ENCODE data around the gene LOXL1. TPM values are rescaled to one million over a fixed set of nuclear protein-coding genes. Genes with fewer than 3 reads are reported as not detected.

The LOXL1 gene
- total and polyA plus RNA-seq, 2 of the 4 experiments (the other 2 are of a cell fraction), result 148 to 332 TPM

- peak; percentile 42; the same call in 1 of the 2 replicates for TF ChIP-seq MAZ (IDR thresholded peaks at IDR 0.05; ENCODE audit: borderline replicate concordance, low read depth, low read length)
- no peak for TF ChIP-seq MXI1 (IDR thresholded peaks at IDR 0.05; ENCODE audit: borderline replicate concordance, low read depth, low read length)
- TF ChIP-seq BHLHE40 (IDR thresholded peaks at IDR 0.05; ENCODE audit: low read depth, low read length), result peak; percentile 63; the same call in 1 of the 2 replicates
- TF ChIP-seq CEBPB (IDR thresholded peaks at IDR 0.05; ENCODE audit: low read depth, low read length), result no peak
- no peak for TF ChIP-seq POLR2A (IDR thresholded peaks at IDR 0.05; ENCODE audit: low read depth, low read length)
- TF ChIP-seq USF2 (IDR thresholded peaks at IDR 0.05; ENCODE audit: low read depth, low read length), result 0 out of 2 replicates have a peak, but pooled peaks have one; percentile 25
- Histone ChIP-seq H3K9me3 (ENCODE audit: control insufficient read depth, insufficient read depth, low read length) (no peaks in the 10 kb centered on the region), H2AK9ac (replicated peaks; ENCODE audit: low read depth, low read length, poor library complexity) (peak overlapping the region; percentile 86), H3K36me3 (ENCODE audit: control insufficient read depth, insufficient read depth, low read length) (no peaks in the 10 kb centered on the region), H3K4ac (ENCODE audit: low read depth, low read length) (peak overlapping the region; percentile 66), H3K9me1 (ENCODE audit: insufficient read depth, low read length) (peaks cover 45% of the 10 kb centered on the region), H2AFZ (replicated peaks; ENCODE audit: low read length, poor library complexity) (peak overlapping the region; percentile 24), H3K23ac (ENCODE audit: low read depth, low read length) (no peak overlapping the region), H3K27me3 (ENCODE audit: control insufficient read depth, insufficient read depth, low read length) (no peaks in the 10 kb centered on the region), H2BK15ac (ENCODE audit: low read depth, low read length) (peak overlapping the region; percentile 37; the same call in 1 of the 3 replicates), H2BK5ac (ENCODE audit: low read depth, low read length, poor library complexity, severe bottlenecking) (peak overlapping the region; percentile 51), H2AK5ac (ENCODE audit: low read depth, low read length) (peak overlapping the region; percentile 64), H4K8ac (ENCODE audit: low read depth in 2 of 2, low read length in 2 of 2) (0 out of 4 replicates have a peak overlapping the region, but pooled peaks of 1 of the 2 experiments have one; percentile 42), H3K79me1 (ENCODE audit: low read depth in 1 of 2, low read length in 2 of 2) (peaks cover 0 to 43% of the 10 kb centered on the region in 2 experiments; a peak in 3 of 4 replicates), H4K5ac (ENCODE audit: low read depth, low read length) (peak overlapping the region; percentile 23; the same call in 1 of the 2 replicates), H3K56ac (ENCODE audit: extremely low read depth, insufficient read depth, low read length) (no peak overlapping the region), H2BK20ac (ENCODE audit: low read depth, low read length) (peak overlapping the region; percentile 21), H3K9ac (ENCODE audit: low read depth, low read length) (no peak overlapping the region), H3K4me1 (ENCODE audit: control insufficient read depth, insufficient read depth, low read length) (peaks cover 46% of the 10 kb centered on the region), H4K20me1 (ENCODE audit: insufficient read depth, low read length) (no peaks in the 10 kb centered on the region), H3K18ac (ENCODE audit: low read depth, low read length) (no peak overlapping the region; the same call in 1 of the 2 replicates), H2BK120ac (ENCODE audit: low read depth, low read length) (peak overlapping the region; percentile 50; the same call in 1 of the 2 replicates), H3K14ac (replicated peaks; ENCODE audit: low read depth, low read length) (no peak overlapping the region), H3K4me2 (ENCODE audit: low read depth, low read length) (no peak overlapping the region), H3K27ac (ENCODE audit: insufficient read depth, low read length) (no peak overlapping the region), H3K4me3 (ENCODE audit: insufficient read depth, low read depth, low read length) (no peak overlapping the region), H4K91ac (ENCODE audit: insufficient read depth, low read depth, low read length) (0 out of 2 replicates have a peak overlapping the region, but pooled peaks have one; percentile 45)
- BruUV-seq (replicated peaks), result no TSS peak
- DNase-seq (peak; percentile 71), ATAC-seq (ENCODE audit: low read depth) (no peak)
- ChIA-PET POLR2A (ENCODE audit: unreplicated experiment) (no interaction called here), CTCF (no interaction called here)
- intact Hi-C loops (cut with micrococcal nuclease), result no loop called here
- dilution Hi-C loops (cut with HindIII; ENCODE audit: low sequenced_read_pairs, unreplicated experiment), result no loop called here
- in situ Hi-C loops (cut with MboI; ENCODE audit: low sequenced_read_pairs), result no loop called here
- WGBS, 2 experiments (ENCODE audit: extremely low coverage in 2 of 2, insufficient read length in 1 of 2), result 100% methylated on average over 2 of the region's 9 CpGs; no CpG with 5 or more reads in 1 of the 2 experiments
Measured at GRCh38 chr15:73987681-73988444, 61.6 kb downstream of the LOXL1 start.
